DND-41 (cell line): ENCODE data around the gene NGFR.

ENCODE experiments used
- CTCF ChIP-seq: IDR thresholded peaks from 2 replicates; pipeline ENCODE4 v1.5.1; 2012; ENCODE audit warnings: borderline replicate concordance, low read length, moderate library complexity, mild to moderate bottlenecking; ENCODE audit not compliant: poor library complexity, severe bottlenecking; ENCODE audit errors: extremely low read depth
- EZH2 ChIP-seq: IDR thresholded peaks from 3 replicates; pipeline ENCODE4 v1.6.1; 2012; ENCODE audit warnings: borderline replicate concordance, low read depth, mild to moderate bottlenecking, moderate library complexity, low read length, inconsistent platforms; ENCODE audit not compliant: severe bottlenecking

GRCh38 chr17:49469831-49470810 is 25.0 kb upstream of the NGFR start:
- no peak for TF ChIP-seq CTCF
- TF ChIP-seq EZH2, result no peak
